Omental fat pad (tissue), 4 donors: ENCODE measurements around the gene MMP17. TPM values are rescaled to one million over a fixed set of nuclear protein-coding genes. Genes with fewer than 3 reads are reported as not detected.

ENCODE experiments used
- ATAC-seq: fragments of 150-250 bp; one replicate; pipeline ENCODE4 v1.9.1; 2016; ENCODE audit warnings: mild to moderate bottlenecking, moderate library complexity; ENCODE audit not compliant: low FRiP score
- DNase-seq: peaks from one replicate; pipeline ENCODE4 v3.0.0-alpha.2; 2019; ENCODE audit warnings: low spot score
- total RNA-seq, 4 donors: library from RNA; depleted of rRNA; stranded (reverse); fragments of >200 nt; gene quantifications; one replicate each; pipeline ENCODE4 v1.1.0, GENCODE V29; 2016
- TF ChIP-seq, protein P1 (sequence below), 3 donors: fragments of 450-650 bp; IDR thresholded peaks; one replicate each; pipeline ENCODE4 v1.5.1; 2016 to 2017; ENCODE audit warnings: antibody characterized with exemption in 3 of 3, mild to moderate bottlenecking in 3 of 3, moderate library complexity in 2 of 3

Gene MMP17
- total RNA-seq, 4 donors from 2014 or later, result 2.3 to 10.9 (median 3.0) TPM

DNA sequence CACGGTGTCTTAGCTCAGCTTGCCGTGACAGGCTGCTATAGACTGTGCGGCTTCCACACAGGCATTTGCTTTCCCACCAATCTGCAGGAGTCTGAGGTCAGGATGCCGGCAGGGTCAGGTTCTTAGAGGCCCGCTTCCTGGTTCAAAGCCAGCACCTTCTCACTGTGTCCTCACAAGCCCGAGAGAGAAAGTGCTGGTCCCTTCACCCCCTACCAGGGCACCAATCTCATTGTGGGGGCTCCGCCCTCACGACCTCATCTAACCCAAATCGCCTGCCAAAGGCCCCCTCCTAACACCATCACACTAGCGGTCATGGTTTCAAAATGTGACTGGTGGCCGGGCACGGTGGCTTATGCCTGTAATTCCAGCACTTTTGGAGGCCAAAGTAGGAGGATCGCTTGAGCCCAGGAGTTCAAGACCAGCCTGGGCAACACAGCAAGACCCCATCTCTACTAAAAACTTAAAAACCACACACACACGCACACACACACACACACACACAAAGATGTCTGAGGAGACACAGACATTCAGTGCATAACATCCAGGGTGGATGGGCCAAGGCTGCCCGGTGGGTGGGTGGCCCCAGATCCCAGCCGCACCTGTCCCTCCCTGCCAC, 26.8 kb downstream of the MMP17 start:
- no peak for DNase-seq

GRCh38 chr12:131855521-131856142, 27.4 kb downstream of the MMP17 start:
- TF ChIP-seq, protein P1, sequence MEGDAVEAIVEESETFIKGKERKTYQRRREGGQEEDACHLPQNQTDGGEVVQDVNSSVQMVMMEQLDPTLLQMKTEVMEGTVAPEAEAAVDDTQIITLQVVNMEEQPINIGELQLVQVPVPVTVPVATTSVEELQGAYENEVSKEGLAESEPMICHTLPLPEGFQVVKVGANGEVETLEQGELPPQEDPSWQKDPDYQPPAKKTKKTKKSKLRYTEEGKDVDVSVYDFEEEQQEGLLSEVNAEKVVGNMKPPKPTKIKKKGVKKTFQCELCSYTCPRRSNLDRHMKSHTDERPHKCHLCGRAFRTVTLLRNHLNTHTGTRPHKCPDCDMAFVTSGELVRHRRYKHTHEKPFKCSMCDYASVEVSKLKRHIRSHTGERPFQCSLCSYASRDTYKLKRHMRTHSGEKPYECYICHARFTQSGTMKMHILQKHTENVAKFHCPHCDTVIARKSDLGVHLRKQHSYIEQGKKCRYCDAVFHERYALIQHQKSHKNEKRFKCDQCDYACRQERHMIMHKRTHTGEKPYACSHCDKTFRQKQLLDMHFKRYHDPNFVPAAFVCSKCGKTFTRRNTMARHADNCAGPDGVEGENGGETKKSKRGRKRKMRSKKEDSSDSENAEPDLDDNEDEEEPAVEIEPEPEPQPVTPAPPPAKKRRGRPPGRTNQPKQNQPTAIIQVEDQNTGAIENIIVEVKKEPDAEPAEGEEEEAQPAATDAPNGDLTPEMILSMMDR (IDR thresholded peaks at IDR 0.05), result no peak
- no peak for DNase-seq

More for the DNA sequence above, 26.8 kb downstream of the MMP17 start:
- no peak for ATAC-seq
- TF ChIP-seq, protein P1 (IDR thresholded peaks at IDR 0.05), result no peak

GRCh38 chr12:131856366-131857097, 28.3 kb downstream of the MMP17 start:
- DNase-seq (no peak), ATAC-seq (no peak)
- TF ChIP-seq, protein P1 (IDR thresholded peaks at IDR 0.05), result no peak

More at GRCh38 chr12:131855521-131856142, 27.4 kb downstream of the MMP17 start:
- no peak for ATAC-seq

GRCh38 chr12:131857908-131858850, 30.0 kb downstream of the MMP17 start:
- no peak for ATAC-seq
- TF ChIP-seq, protein P1 (IDR thresholded peaks at IDR 0.05), result no peak
- DNase-seq, result no peak

DNA sequence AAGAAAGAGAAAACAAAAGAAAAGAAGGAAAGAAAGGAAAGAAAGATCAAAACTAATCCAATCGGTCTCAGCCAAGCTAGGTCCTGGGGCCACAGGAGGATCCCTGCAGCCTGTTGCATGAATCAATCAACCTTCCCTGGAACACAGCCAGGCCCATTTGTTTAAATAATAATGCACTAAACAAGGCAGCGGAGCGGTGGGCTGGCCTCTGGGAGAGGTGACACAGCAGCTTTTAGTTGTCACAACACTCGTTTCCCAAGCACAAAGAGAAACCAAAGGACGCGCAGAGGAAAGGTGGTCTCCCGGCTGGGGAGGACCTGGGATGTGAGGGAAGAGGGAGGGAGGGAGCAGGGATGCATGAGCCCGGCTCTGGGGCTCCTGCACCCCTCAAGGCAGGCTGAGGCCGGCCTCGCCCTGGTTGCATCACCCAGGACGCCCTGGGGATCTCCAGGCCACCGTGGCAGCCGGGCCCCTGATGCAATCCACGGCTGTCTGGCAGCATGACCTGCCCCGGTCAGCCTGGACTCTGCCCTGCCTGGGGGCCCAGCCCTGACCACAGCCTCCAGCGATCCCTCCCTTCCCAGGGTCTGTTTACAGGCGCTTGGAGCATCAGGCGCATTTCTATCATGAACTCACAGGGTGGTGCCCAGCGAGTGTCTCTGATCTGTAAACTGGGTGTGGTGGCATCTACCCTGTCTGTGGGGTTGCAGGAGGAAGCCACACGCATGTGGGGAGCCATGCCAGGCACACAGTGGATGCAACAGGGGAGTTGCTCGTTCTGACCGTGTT, 32.5 kb downstream of the MMP17 start:
- TF ChIP-seq, protein P1 (IDR thresholded peaks at IDR 0.05), result no peak
- DNase-seq (no peak), ATAC-seq (peak; percentile 64)
